ENCODE measurements around the gene SPTBN4.

DNA sequence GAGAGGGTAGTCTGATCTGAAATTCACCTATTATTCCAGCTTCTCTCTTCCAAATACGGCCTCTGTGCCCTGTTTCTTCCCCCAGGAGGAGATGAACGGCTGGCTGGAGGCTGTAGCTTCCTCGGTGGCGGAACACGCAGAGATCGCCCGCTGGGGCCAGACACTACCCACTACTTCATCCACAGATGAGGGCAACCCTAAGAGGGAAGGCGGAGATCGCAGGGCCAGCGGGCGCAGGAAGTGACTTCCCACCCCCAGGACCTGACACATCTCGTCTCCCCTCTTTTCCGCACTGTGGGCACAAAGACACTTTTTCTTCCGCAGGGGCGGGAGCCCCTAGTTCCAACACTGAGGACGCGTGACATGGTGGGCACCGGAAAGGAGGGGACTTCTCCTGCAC lies 108.5 kb downstream of the SPTBN4 start:
- TF ChIP-seq, protein P1, sequence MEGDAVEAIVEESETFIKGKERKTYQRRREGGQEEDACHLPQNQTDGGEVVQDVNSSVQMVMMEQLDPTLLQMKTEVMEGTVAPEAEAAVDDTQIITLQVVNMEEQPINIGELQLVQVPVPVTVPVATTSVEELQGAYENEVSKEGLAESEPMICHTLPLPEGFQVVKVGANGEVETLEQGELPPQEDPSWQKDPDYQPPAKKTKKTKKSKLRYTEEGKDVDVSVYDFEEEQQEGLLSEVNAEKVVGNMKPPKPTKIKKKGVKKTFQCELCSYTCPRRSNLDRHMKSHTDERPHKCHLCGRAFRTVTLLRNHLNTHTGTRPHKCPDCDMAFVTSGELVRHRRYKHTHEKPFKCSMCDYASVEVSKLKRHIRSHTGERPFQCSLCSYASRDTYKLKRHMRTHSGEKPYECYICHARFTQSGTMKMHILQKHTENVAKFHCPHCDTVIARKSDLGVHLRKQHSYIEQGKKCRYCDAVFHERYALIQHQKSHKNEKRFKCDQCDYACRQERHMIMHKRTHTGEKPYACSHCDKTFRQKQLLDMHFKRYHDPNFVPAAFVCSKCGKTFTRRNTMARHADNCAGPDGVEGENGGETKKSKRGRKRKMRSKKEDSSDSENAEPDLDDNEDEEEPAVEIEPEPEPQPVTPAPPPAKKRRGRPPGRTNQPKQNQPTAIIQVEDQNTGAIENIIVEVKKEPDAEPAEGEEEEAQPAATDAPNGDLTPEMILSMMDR (conservative IDR thresholded peaks at IDR 0.05; ENCODE audit: low read depth, low read length) = no peak
- no peak for TF ChIP-seq EZH2phosphoT487 (IDR thresholded peaks at IDR 0.05; ENCODE audit: borderline replicate concordance, low read length)
- TF ChIP-seq EZH2 (IDR thresholded peaks at IDR 0.05; ENCODE audit: low read length, unreplicated experiment) = no peak
